ENCODE measurements around the gene GPR137. TPM values are rescaled to one million over a fixed set of nuclear protein-coding genes. Genes with fewer than 3 reads are reported as not detected.
A peak's percentile ranks its signal among the peaks of the same experiment; 100 is the strongest.

Gene GPR137
- total and polyA plus RNA-seq, 10 of the 15 experiments (the other 5 are each of a cell fraction or from before 2014, with no cell fraction given), result 0.37 to 29.2 (median 13.8) TPM

- TF ChIP-seq CTCF (IDR thresholded peaks at IDR 0.05 in 2 of 3, conservative IDR thresholded peaks at IDR 0.05 in 1 of 3; ENCODE audit: control insufficient read depth in 2 of 3, extremely low read depth in 1 of 3, insufficient read depth in 1 of 3, low read depth in 3 of 3, low read length in 3 of 3) (0 out of 6 replicates have a peak, but pooled peaks of 1 of the 3 experiments have one; percentile 6), NBN (IDR thresholded peaks at IDR 0.05) (0 out of 2 replicates have a peak, but pooled peaks have one; percentile 46), WRNIP1 (IDR thresholded peaks at IDR 0.05; ENCODE audit: borderline replicate concordance, low read depth, low read length) (no peak), TCF3 (IDR thresholded peaks at IDR 0.05; ENCODE audit: borderline replicate concordance, insufficient read depth, low read depth, low read length) (0 out of 2 replicates have a peak, but pooled peaks have one; percentile 7), TARDBP (IDR thresholded peaks at IDR 0.05; ENCODE audit: borderline replicate concordance) (peak; percentile 91), EED (IDR thresholded peaks at IDR 0.05; ENCODE audit: low read depth) (no peak), RAD21 (IDR thresholded peaks at IDR 0.05; ENCODE audit: insufficient read depth, low read depth, low read length) (no peak), ZBTB40 (IDR thresholded peaks at IDR 0.05; ENCODE audit: borderline replicate concordance) (0 out of 2 replicates have a peak, but pooled peaks have one; percentile 35), NFIC (IDR thresholded peaks at IDR 0.05; ENCODE audit: low read depth, low read length) (no peak), MXI1 (IDR thresholded peaks at IDR 0.05; ENCODE audit: low read depth, low read length) (0 out of 2 replicates have a peak, but pooled peaks have one; percentile 46), CREM (IDR thresholded peaks at IDR 0.05; ENCODE audit: low read depth) (0 out of 2 replicates have a peak, but pooled peaks have one; percentile 46), E4F1 (IDR thresholded peaks at IDR 0.05; ENCODE audit: borderline replicate concordance, partially characterized antibody) (no peak), KDM1A (IDR thresholded peaks at IDR 0.05; ENCODE audit: borderline replicate concordance) (no peak), YY1 (IDR thresholded peaks at IDR 0.05; ENCODE audit: low read depth, low read length) (peak; percentile 99), CBFB (IDR thresholded peaks at IDR 0.05; ENCODE audit: low read depth) (0 out of 2 replicates have a peak, but pooled peaks have one; percentile 23), BACH1 (IDR thresholded peaks at IDR 0.05; ENCODE audit: borderline replicate concordance) (peak; percentile 26; the same call in 1 of the 2 replicates), POLR2A (IDR thresholded peaks at IDR 0.05; ENCODE audit: low read depth, low read length) (peak; percentile 13)
Observed at GRCh38 chr11:64246871-64247728, 38.5 kb upstream of the GPR137 start, which contains the start of gene PPP1R14B (continued).
